HG03095 (cell line): ENCODE measurements around the gene NUP42.
"Not testable (repeated sequence)": the region's sequence is repeated elsewhere in the genome, so short reads cannot be mapped to it uniquely, and the experiment has no call there.

Source experiments
- ATAC-seq: cut with Tn5 transposase; IDR thresholded peaks from one replicate; pipeline ENCODE4 v1.9.1; 2021; ENCODE audit warnings: moderate library complexity; ENCODE audit not compliant: unreplicated experiment

NUP42 gene

DNA sequence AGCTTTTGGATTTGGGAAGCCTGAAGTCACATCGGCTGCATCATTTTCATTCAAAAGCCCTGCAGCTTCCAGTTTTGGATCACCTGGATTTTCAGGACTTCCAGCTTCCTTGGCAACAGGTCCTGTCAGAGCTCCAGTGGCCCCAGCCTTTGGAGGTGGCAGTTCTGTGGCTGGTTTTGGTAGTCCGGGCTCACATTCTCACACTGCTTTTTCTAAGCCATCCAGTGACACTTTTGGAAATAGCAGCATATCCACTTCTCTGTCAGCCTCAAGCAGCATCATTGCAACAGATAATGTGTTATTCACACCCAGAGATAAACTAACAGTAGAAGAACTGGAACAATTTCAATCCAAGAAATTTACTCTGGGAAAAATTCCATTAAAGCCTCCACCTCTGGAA, 18.5 kb downstream of the NUP42 start:
- ATAC-seq = no peak

GRCh38 chr7:23204241-23204640, 22.4 kb downstream of the NUP42 start:
- ATAC-seq = no peak

- ATAC-seq = no peak
Measured at GRCh38 chr7:23205577-23205908, 23.7 kb downstream of the NUP42 start.

DNA sequence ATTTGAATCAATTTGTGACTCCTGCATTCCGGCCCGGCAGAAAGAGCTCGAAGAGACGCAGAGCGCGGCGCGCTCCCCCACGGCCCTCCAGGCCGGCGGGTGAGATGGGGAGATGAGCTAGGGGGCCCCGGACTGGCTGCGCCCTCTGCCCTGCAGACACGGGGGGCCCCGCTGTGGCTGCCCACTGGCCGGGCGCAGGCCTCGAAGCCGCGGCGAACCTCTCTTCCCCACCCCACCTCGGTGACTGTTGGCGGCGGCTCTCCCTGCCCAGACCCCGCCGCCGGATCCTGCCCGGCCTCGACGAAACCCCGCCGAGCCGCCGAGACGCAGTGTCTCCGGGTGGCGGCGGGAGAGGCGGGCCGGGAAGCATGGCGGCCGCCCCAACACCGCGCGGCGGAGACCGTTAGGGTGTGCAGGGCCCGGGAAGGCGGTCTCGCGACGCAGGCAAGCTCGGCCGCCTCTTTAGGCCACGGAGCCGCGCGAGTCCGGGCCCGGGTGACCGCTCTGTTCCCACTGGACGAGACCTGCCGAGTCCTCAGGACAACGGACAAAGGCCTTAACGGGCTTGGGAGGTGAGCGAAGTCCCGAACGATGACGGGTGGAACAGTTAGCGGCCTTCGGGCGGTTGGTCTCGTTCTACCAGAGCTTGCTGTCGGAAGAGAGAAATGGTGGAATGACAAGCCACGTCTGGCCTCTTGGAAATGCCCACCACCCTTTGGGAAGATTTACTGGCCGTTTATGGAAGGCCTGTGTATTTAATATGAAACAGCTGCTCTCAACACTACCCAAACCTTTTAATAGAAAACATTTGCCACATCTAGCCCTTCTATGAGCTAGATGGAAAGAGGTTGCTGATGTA, 24.3 kb downstream of the NUP42 start:
- ATAC-seq = peak; percentile 60

DNA sequence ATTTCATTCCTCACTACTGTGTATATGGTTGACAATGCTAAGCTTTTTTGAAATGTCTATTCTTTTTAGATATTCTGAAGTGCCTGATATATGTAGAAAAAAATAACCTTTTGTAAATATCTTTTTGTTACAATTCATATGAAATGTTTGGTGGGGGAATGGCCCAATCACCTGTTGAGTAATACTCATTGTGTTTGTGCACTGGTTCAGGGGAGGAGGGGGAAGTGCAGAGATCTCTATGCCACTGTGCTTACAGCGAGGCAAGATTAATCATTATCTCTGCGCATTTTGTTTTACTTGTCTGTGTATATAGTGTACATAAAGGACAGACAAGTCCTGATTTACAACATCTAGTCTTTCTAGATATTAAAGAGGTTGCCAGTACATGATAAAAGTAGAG, 25.2 kb downstream of the NUP42 start:
- ATAC-seq = no peak

DNA sequence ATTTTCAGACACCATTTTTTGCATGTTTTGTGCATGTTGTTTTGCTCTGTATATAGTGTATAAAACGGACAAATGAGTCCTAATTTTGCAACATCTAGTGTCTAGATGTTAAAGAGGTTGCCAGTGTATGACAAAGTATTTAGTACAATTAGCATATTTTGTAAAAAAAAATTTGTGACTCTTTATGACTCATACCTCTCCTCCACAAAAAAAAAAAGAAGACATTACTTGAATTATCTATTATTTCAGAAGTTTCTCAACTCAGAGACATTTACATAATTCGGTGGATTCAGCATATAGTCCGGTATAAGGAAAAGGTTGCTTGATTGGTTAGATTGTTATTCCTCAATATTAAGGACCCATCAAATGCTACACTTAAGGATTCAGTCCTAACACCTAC, 26.0 kb downstream of the NUP42 start:
- no peak for ATAC-seq

DNA sequence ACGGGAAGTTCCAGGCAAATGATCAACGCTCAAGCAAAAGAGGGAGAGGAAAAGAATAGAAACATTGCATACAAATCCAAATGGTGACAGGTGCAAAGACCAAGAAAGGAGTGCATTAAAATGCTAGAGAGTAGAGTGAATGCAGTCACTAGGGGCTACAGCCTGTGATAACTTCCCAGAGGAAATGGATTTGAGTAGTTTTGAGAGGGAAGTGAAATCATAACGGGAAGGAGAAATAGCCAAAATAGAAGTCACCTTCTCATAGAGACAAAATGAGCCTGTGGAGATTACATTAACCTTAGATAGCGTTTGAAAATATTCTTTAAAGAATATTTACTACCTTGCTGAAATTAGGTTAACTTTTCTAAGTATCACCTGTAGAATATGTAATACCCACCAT, 26.5 kb downstream of the NUP42 start:
- ATAC-seq = no peak

- ATAC-seq = no peak
Measured at GRCh38 chr7:23210506-23210905, 28.7 kb downstream of the NUP42 start.

DNA sequence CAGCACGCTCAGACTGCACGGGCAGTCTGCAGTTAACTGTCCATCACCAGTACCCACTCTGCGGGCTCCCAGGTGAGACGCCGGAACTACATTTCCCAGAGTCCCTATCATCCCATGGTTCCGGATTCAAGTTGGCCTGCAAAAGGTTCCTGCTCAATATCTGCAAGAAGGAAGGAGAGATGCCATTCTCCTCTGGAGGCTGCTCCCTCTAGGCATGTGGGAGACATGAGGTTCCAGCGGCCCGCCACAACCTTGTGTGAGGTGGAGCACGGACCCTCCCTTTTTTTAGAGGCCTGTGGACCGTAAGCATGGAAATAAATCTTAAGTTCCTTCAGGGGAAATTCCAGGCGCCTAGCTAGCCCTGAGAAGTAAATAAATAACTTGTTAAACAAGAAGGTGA, 29.7 kb downstream of the NUP42 start:
- no peak for ATAC-seq

GRCh38 chr7:23212395-23212794, 30.5 kb downstream of the NUP42 start:
- ATAC-seq = no peak

GRCh38 chr7:23212841-23213240, 31.0 kb downstream of the NUP42 start:
- ATAC-seq = no peak

DNA sequence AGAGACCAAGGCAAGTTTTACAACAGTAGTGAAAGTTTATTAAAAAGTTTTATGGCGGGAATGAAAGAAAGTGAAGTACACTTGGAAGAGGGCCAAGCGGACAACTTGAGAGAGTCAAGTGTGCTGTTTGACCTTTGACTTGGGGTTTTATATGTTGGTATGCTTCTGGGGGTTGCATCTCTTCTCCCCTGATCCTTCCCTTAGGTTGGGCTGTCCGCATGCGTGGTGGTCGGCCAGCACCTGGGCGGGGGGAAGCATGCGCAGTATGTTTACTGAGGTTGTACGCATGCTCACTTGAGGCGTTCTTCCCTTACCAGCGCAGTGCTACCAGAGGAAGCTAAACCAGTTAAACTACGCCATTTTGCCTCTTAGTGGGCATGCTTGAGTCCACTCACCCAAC, 31.9 kb downstream of the NUP42 start:
- no peak for ATAC-seq

GRCh38 chr7:23214423-23214822, 32.6 kb downstream of the NUP42 start:
- no peak for ATAC-seq

- ATAC-seq = no peak
Measured at GRCh38 chr7:23214938-23215337, 33.1 kb downstream of the NUP42 start.

GRCh38 chr7:23216021-23216420, 34.2 kb downstream of the NUP42 start:
- ATAC-seq = no peak

DNA sequence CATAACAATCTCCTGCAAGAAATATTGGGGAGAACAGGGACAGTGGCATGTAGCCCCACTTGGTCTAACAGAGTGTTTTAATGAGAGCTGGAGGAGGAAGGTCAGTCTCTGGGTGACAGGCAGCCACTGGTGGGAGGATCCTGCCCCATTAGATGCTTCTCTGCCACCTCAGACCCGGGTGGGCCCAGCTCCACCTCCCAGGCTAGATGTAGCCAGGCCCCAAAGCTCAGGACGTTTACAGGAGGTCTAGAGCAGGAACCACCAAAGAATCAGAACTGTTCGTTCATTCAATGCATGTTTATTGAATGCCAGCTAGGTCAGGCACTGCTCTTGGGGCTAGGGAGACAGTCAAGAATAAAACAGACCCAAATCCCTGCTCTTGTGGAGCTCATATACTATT, 36.3 kb downstream of the NUP42 start:
- ATAC-seq = no peak

DNA sequence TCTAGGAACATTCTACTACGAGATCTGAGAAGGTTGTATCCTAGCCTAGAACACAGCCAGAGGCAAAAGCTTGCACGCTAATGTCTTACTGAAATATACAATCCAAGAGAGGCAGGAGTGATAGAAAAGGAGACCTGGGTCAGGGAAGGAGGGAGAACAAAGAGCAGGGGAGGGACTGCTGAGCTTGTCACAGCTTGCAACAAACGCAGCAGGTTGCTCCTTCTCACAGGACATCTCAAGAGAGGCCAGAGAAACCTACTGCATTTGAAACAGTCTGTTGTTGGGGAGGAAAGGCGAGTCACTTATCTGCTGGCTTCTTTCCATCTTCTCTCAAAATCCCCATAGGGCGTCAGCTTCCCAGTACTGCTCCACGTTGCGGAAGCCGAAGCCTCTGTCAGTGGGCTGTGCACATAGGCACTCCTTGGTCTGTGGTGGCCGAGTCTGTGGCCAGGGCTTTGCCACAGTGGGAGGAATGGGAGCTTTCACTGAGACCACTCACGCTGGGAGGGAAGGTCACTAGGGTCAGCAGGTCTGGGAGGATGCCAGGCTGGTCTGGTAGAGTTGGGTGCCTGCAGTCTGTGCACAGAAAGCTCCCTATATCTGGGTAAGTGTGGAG, 39.0 kb downstream of the NUP42 start:
- ATAC-seq = no peak

DNA sequence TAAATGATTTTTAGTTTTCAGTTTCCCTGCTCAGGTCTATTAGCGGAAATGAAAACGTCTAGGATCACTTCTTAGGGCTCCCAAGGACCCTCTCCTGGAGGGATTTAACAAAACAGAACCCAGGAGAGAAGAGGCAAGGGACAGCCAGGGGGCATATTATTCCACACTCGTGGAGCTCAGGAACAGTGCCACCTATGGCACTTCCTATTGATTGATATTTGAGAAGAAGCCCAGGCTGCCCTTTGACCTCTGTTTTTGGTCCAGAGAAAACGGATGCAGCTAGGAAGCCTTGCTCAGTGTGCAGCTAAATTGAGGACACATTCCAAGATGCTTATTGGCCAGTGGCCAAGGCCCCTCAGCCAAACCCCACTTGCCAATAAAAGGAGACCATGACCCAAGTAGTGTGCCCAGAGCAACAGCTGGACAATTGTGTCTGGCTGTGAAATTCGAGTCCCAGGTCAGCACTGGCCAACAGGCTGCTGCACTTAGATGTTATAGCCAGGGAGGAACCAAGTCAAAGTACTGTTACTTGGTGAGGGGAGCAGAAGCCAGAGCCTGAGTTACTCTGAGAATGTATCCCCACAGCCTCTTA, 40.7 kb downstream of the NUP42 start:
- ATAC-seq = no peak

DNA sequence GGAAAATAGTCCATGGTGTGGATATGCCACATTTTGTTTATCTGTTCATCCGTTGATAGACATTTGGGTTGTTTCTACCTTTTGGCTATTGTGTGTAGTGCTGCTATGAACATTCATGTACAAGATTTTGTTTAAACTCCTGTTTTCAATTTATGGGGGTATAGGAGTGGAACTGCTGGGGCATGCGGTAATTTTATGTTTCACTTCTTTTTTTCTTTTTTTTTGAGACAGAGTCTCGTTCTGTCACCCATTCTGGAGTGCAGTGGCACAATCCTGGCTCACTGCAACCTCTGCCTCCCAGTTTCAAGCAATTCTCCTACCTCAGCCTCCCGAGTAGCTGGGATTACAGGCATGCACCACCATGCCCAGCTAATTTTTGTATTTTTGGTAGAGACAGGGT, 42.5 kb downstream of the NUP42 start:
- not testable (repeated sequence) for ATAC-seq

DNA sequence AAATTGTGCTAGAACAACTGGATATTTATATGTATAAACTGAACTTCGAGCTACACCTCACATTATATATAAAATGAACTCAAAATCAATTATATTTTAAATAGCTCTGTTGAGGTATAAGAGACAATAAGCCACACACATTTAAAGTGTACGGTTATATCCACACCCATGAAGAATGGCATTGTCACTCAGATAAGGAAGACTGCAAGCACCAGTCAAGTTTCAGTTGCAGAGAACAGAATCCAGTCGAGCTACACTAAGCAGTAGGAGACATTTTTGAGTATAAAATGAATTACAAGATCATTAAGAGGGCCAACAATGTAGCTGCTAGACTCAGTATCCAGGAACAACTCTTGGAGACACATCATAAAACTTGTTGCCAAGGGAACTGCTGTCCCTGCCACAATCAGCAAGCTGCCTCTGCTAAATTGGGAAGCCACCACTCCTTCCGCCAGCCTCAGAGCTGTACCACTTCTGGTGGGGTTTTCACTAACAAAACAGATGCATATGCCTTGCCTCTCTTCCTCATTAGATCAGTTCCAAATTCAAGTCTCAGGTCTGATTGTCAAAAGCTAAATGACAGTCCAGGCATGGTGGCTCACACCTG, 45.1 kb downstream of the NUP42 start:
- ATAC-seq = no peak

DNA sequence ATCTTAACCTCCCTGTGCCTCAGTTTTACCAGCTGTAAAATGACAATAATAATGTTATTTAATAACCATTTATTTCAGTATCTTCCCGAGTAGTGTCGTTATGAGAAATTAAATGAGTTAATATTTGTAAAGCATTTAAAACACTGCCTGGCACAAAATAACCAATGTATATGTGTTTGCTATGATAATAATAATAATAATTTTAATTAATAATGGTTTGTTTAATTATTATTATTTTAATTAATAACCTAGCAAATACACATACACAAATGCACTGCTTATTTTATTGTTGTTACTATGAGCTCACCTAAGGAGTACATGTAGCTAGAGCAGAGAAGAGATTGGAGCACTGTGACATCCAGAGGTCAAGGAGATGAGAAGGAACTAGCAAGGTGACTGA, 46.6 kb downstream of the NUP42 start:
- ATAC-seq = no peak

DNA sequence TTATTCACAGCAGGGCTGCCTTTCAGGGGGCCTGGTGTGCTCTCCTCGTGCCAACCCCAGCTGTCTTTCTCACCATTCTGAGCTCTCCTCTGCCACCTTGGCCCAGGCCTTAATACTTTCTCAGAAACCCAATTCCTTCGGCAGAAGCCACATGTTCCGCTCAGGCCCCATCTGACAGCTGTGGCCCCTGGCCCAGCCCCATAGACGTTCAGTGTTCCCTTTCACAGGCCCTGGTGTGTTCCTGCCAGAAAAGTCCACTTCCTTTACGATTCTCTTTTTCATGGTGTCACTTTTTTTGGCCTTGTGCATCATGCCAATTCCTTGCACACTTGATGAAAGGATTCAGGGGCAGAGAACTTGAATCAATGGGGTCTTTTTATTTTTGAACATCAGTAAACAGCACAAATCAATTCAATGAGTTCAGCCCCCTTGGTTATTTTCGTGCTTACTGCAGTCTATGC, 48.8 kb downstream of the NUP42 start:
- no peak for ATAC-seq
